Spleen (tissue), 11 donors: Measurements from ENCODE around the gene ADORA2A. TPM values are rescaled to one million over a fixed set of nuclear protein-coding genes. Genes with fewer than 3 reads are reported as not detected.

Experiments
- DNase-seq: peaks from one replicate; pipeline ENCODE4 v3.0.0-alpha.2; 2020
- H3K27ac ChIP-seq, 8 donors: fragments of 200-600 bp; sonication (generic) in 7 of 8; 1 replicate in 4 of 8; 2 replicates in 4 of 8; pipeline versions ENCODE4 v1.5.0 to v1.8.0; 2016 to 2021; ENCODE audit warnings: inconsistent platforms in 4 of 8, mild to moderate bottlenecking in 4 of 8, moderate library complexity in 1 of 8
- H3K27me3 ChIP-seq, 7 donors: fragments of 200-600 bp; sonication (generic) in 6 of 7; replicated peaks in 1 of 7; 1 replicate in 4 of 7; 2 replicates in 3 of 7; pipeline versions ENCODE4 v1.5.0 to v1.8.0; 2016 to 2021; ENCODE audit warnings: inconsistent platforms in 3 of 7, mild to moderate bottlenecking in 1 of 7
- H3K36me3 ChIP-seq, 6 donors: fragments of 200-600 bp; sonication (generic) in 5 of 6; 1 replicate in 4 of 6; 2 replicates in 2 of 6; pipeline versions ENCODE4 v1.5.0 to v1.8.0; 2016 to 2021; ENCODE audit warnings: inconsistent platforms in 2 of 6
- H3K4me1 ChIP-seq, 6 donors: fragments of 200-600 bp; sonication (generic) in 5 of 6; 1 replicate in 3 of 6; 2 replicates in 3 of 6; pipeline versions ENCODE4 v1.5.0 to v1.8.0; 2016 to 2021; ENCODE audit warnings: inconsistent platforms in 3 of 6
- H3K4me3 ChIP-seq, 8 donors: fragments of 200-600 bp; sonication (generic) in 7 of 8; 1 replicate in 4 of 8; 2 replicates in 4 of 8; pipeline versions ENCODE4 v1.5.0 to v1.8.0; 2016 to 2021; ENCODE audit warnings: inconsistent platforms in 4 of 8, mild to moderate bottlenecking in 4 of 8, moderate library complexity in 2 of 8
- H3K9me3 ChIP-seq, 8 donors: fragments of 200-600 bp; sonication (generic) in 7 of 8; 1 replicate in 4 of 8; 2 replicates in 4 of 8; pipeline versions ENCODE4 v1.5.0 to v1.8.0; 2016 to 2021; ENCODE audit warnings: inconsistent platforms in 4 of 8
- POLR2A ChIP-seq, 3 donors: fragments of 450-650 bp; IDR thresholded peaks; one replicate each; pipeline ENCODE4 v1.5.1; 2017; ENCODE audit warnings: antibody characterized with exemption in 3 of 3, mild to moderate bottlenecking in 1 of 3
- POLR2AphosphoS5 ChIP-seq, 3 donors: sonication (generic); formaldehyde crosslinking; IDR thresholded peaks; one replicate each; pipeline ENCODE4 v1.5.1; 2017; ENCODE audit warnings: antibody characterized with exemption in 3 of 3
- WGBS, 5 donors: extraction: QIAGEN DNeasy Blood & Tissue Kit in 3 of 5; methylation state at CpG; one replicate each; pipeline versions ENCODE4 v1.1.5 to v1.1.7; 2013 to 2018; 5-methylcytosine and 5-hydroxymethylcytosine counted together
- intact Hi-C: fragments of 100-400 bp; cut with DNase I; formaldehyde crosslinking; loops from one replicate; pipeline ENCODE4 v1.15.0; 2023; ENCODE audit warnings: low total_unique reads
- polyA plus RNA-seq, 3 donors: library from polyadenylated mRNA; stranded (reverse); fragments of 200-250 nt; gene quantifications; one replicate each; pipeline ENCODE4 v1.2.1, GENCODE V29; 2013
- total RNA-seq, 7 donors: library from RNA; depleted of rRNA in 3 of 7; stranded (reverse); fragments of >200 nt in 3 of 7; fragmentation: NEBNext Ultra II Directional in 4 of 7; extraction: Animal tissue kit (Norgen Biotek cat#: 25700) in 4 of 7; gene quantifications; one replicate each; pipeline versions ENCODE4 v1.1.0 to v1.2.1, GENCODE V29; 2016 to 2021
- TF ChIP-seq, protein P1 (sequence below), 11 experiments: fragments of 200-600 bp in 7 of 11; fragments of 450-650 bp in 4 of 11; sonication (generic) in 4 of 11; IDR thresholded peaks in 8 of 11; conservative IDR thresholded peaks in 3 of 11; 1 replicate in 7 of 11; 2 replicates in 4 of 11; pipeline versions ENCODE4 v1.4.0 to v1.8.0; 2016 to 2021; ENCODE audit warnings: antibody characterized with exemption in 11 of 11, inconsistent platforms in 4 of 11, mild to moderate bottlenecking in 1 of 11
- donor health status: healthy with polysubstance abuse.
- donor health status: DM: no; HTN: no; CAD: no; lungs with moderate emphysema.
- donor health status: DM: no; HTN: no; CAD: no.
- donor health status: Bipolar disorder and iron deficiency.
- donor health status: healthy.
- donor health status: DM: no; HTN: no; CAD: no.
- donor health status: DM: yes; HTN: yes; CAD: no.

The ADORA2A gene
- total and polyA plus RNA-seq, 10 donors, result 8.3 to 31.1 (median 20.2) TPM

DNA sequence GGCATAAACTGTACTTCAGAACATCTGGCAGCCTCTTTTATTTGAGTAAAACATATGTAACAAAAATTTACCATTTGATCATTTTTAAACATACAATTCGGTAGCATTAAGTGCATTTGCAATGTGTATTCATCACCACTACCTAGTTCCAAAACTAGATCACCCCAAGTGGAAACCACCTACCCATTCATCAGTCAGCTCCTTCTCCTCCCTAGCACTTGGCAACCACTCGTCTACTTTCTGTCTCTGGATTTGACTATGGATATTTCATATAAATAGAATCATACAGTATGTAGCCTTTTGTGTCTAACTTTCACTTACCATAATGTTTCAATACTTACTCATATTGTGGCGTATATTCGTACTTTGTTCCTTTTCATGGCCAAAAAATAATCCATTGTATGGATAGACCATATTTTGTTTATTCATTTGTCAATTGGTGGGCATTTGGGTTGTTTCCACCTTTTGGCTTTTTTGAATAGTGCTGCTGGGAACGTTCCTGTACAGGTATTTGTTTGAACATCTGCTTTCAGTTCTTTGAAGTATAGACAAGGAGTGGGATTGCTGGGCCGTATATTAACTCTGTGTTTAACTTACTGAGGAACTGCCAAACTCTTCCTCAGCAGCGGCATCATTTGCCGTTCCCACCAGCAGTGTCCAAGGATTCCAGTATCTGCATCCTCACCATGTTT is 27.2 kb upstream of the ADORA2A start:
- Histone ChIP-seq H3K27me3 (no peaks in the 10 kb centered on the region), H3K36me3 (peaks cover 3 to 72% (median 25%) of the 10 kb centered on the region in 6 donors), H3K4me1 (peaks cover 28 to 83% (median 60%) of the 10 kb centered on the region in 6 donors), H3K4me3 (peak overlapping the region in 2 of 8 donors; percentile 6 to 46), H3K27ac (peak overlapping the region; percentile 43 to 85 (median 75)), H3K9me3 (no peaks in the 10 kb centered on the region)
- intact Hi-C loops, result no loop called here
- TF ChIP-seq, protein P1, sequence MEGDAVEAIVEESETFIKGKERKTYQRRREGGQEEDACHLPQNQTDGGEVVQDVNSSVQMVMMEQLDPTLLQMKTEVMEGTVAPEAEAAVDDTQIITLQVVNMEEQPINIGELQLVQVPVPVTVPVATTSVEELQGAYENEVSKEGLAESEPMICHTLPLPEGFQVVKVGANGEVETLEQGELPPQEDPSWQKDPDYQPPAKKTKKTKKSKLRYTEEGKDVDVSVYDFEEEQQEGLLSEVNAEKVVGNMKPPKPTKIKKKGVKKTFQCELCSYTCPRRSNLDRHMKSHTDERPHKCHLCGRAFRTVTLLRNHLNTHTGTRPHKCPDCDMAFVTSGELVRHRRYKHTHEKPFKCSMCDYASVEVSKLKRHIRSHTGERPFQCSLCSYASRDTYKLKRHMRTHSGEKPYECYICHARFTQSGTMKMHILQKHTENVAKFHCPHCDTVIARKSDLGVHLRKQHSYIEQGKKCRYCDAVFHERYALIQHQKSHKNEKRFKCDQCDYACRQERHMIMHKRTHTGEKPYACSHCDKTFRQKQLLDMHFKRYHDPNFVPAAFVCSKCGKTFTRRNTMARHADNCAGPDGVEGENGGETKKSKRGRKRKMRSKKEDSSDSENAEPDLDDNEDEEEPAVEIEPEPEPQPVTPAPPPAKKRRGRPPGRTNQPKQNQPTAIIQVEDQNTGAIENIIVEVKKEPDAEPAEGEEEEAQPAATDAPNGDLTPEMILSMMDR (IDR thresholded peaks at IDR 0.05 in 8 of 11, conservative IDR thresholded peaks at IDR 0.05 in 3 of 11), result no peak
- TF ChIP-seq POLR2A (IDR thresholded peaks at IDR 0.05) (no peak), POLR2AphosphoS5 (IDR thresholded peaks at IDR 0.05) (no peak)
- no peak for DNase-seq
- WGBS, 5 donors, result 75 to 81% (median 77%) methylated on average over 8 of the region's 8 CpGs

DNA sequence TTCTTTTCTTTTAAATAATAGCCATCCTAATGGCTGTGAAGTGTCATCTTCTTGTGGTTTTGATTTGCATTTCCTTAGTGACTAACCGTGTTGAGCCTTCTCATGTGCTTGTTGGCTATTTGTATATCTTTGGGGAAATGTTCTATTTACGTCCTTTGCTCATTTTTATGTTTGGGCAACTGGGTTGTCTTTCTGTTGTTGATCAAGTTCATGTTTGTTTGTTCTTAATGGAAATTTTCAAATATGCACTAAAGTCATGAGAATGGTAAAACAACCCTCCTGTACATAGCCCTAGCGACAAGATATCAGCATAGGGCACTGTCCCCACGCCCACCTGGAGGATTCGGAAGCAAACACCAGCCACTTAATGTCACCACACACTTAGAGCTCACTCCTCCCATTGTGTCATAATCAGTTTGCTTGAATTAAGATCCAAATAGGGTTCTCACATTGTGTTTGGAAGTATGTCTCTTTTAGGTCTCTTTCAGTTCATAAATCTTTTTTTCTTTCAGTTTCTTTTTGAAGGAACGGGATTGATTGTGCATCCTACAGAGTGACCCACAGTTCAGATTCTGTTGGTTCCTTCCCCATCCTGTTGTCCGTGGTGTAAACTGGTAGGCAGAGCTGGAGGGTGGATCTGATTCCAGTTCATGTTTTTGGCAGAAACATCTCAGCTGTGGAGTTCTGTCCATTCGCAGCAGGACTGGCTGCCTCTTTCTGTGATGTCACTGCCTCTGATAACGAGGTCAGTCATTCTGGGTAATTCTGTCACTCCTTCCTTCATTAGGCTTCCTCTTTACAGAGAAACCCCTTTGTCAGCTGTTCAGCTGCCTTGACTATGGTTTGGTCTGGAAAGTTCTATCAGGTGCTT is 26.4 kb upstream of the ADORA2A start:
- Histone ChIP-seq H3K4me3 (peak overlapping the region in 4 of 8 donors; percentile 6 to 46 (median 14)), H3K36me3 (peaks cover 1 to 68% (median 20%) of the 10 kb centered on the region in 6 donors), H3K4me1 (peaks cover 28 to 91% (median 60%) of the 10 kb centered on the region in 6 donors), H3K27ac (peak overlapping the region; percentile 43 to 85 (median 75)), H3K9me3 (no peaks in the 10 kb centered on the region), H3K27me3 (no peaks in the 10 kb centered on the region)
- 43 to 56% (median 47%) methylated on average over 9 of the region's 9 CpGs for WGBS, 5 donors
- no peak for DNase-seq
- TF ChIP-seq POLR2A (IDR thresholded peaks at IDR 0.05) (no peak), POLR2AphosphoS5 (IDR thresholded peaks at IDR 0.05) (peak in 1 of 3 donors; percentile 54)
- TF ChIP-seq, protein P1 (IDR thresholded peaks at IDR 0.05 in 8 of 11, conservative IDR thresholded peaks at IDR 0.05 in 3 of 11), result no peak
- intact Hi-C loops, result no loop called here

DNA sequence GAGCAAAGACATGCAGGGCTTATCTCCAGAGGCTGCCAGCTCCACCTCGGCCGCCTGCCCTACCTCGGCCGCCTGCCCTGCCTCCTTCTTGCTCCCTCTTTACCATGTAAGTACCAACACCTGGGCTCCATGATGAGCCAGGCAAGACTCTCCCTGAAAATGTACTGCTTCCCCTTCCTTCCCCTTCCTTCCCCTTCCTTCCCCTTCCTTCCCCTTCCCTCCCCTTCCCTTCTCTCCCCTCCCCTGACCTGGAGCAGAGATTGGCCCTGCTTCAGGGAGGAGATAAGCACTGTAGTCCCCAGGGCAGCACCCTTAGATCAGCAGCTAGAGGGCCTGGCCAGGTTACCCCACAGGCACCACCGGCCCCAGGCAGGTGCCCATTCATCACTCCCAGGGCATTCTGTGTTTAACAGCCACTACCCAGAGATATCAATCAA is 25.4 kb upstream of the ADORA2A start:
- Histone ChIP-seq H3K27me3 (no peaks in the 10 kb centered on the region), H3K36me3 (peaks cover 0 to 67% (median 11%) of the 10 kb centered on the region in 6 donors), H3K4me1 (peaks cover 30 to 96% (median 63%) of the 10 kb centered on the region in 6 donors), H3K27ac (peak overlapping the region in 7 of 8 donors; percentile 72 to 85 (median 77)), H3K9me3 (no peaks in the 10 kb centered on the region), H3K4me3 (no peak overlapping the region)
- WGBS, 5 donors, result 88 to 97% (median 93%) methylated on average over 5 of the region's 5 CpGs
- no peak for DNase-seq
- TF ChIP-seq POLR2A (IDR thresholded peaks at IDR 0.05) (no peak), POLR2AphosphoS5 (IDR thresholded peaks at IDR 0.05) (no peak)
- TF ChIP-seq, protein P1 (IDR thresholded peaks at IDR 0.05 in 8 of 11, conservative IDR thresholded peaks at IDR 0.05 in 3 of 11), result no peak
- intact Hi-C loops, result no loop called here
